Keratinocyte (primary cell): Measurements from ENCODE around the gene MTHFD2L. TPM values are rescaled to one million over a fixed set of nuclear protein-coding genes. Genes with fewer than 3 reads are reported as not detected.
"Not testable (repeated sequence)": the region's sequence is repeated elsewhere in the genome, so short reads cannot be mapped to it uniquely, and the experiment has no call there.

Experiments
- DNase-seq: peaks from one replicate; pipeline ENCODE4 v3.0.0-alpha.2; 2011; ENCODE audit warnings: low read depth, missing footprints, low spot score
- FAIRE-seq: peaks from 2 replicates; lab custom pipeline; 2011; peaks lifted over from hg19 to GRCh38; lab: Jason Lieb, UNC
- H2AFZ ChIP-seq: 2 replicates; pipeline ENCODE4 v1.6.0; 2012; ENCODE audit warnings: low read length, control low read depth, inconsistent platforms; ENCODE audit not compliant: control insufficient read depth
- H3K27ac ChIP-seq: 2 replicates; pipeline ENCODE4 v1.5.1; 2011; ENCODE audit warnings: low read length; ENCODE audit not compliant: control insufficient read depth, insufficient read depth
- H3K27me3 ChIP-seq: 3 replicates; pipeline ENCODE4 v1.6.0; 2011; ENCODE audit warnings: low read length; ENCODE audit not compliant: control insufficient read depth, insufficient read depth; ENCODE audit errors: extremely low read depth
- H3K36me3 ChIP-seq, 2 experiments: 2 replicates in 1 of 2; 3 replicates in 1 of 2; pipeline ENCODE4 v1.5.1; 2011; ENCODE audit warnings: low read length in 2 of 2, mild to moderate bottlenecking in 1 of 2; ENCODE audit not compliant: control insufficient read depth in 2 of 2, insufficient read depth in 2 of 2; ENCODE audit errors: extremely low read depth in 1 of 2
- H3K4me1 ChIP-seq: 3 replicates; pipeline ENCODE4 v1.5.1; 2011; ENCODE audit warnings: low read length; ENCODE audit not compliant: control insufficient read depth, insufficient read depth; ENCODE audit errors: extremely low read depth
- H3K4me2 ChIP-seq: 3 replicates; pipeline ENCODE4 v1.6.0; 2011; ENCODE audit warnings: low read depth, low read length; ENCODE audit not compliant: control insufficient read depth, insufficient read depth; ENCODE audit errors: extremely low read depth
- H3K4me3 ChIP-seq, 3 experiments: fragments of 200-600 bp in 1 of 3; sonication (generic) in 1 of 3; 2 replicates in 2 of 3; 3 replicates in 1 of 3; pipeline ENCODE4 v1.5.1; 2011 to 2016; ENCODE audit warnings: low read length in 3 of 3, mild to moderate bottlenecking in 3 of 3, control low read depth in 2 of 3, inconsistent platforms in 1 of 3, low read depth in 1 of 3, mixed read lengths in 1 of 3, mixed run types in 1 of 3, moderate library complexity in 1 of 3; ENCODE audit not compliant: control insufficient read depth in 2 of 3, insufficient read depth in 2 of 3; ENCODE audit errors: extremely low read depth in 1 of 3
- H3K79me2 ChIP-seq: 2 replicates; pipeline ENCODE4 v1.6.0; 2012; ENCODE audit warnings: low read length; ENCODE audit not compliant: control insufficient read depth, insufficient read depth
- H3K9ac ChIP-seq: 3 replicates; pipeline ENCODE4 v1.6.0; 2011; ENCODE audit warnings: low read length; ENCODE audit not compliant: control insufficient read depth, insufficient read depth; ENCODE audit errors: extremely low read depth
- H3K9me1 ChIP-seq: 3 replicates; pipeline ENCODE4 v1.6.0; 2011; ENCODE audit warnings: low read length; ENCODE audit not compliant: control insufficient read depth, insufficient read depth; ENCODE audit errors: extremely low read depth
- H3K9me3 ChIP-seq: 2 replicates; pipeline ENCODE4 v1.5.1; 2012; ENCODE audit warnings: low read depth, low read length; ENCODE audit not compliant: control insufficient read depth
- H4K20me1 ChIP-seq: 3 replicates; pipeline ENCODE4 v1.6.0; 2011; ENCODE audit warnings: low read length; ENCODE audit not compliant: control insufficient read depth, insufficient read depth; ENCODE audit errors: extremely low read depth
- EZH2 ChIP-seq: IDR thresholded peaks from one replicate; pipeline ENCODE4 v1.6.1; 2012; ENCODE audit warnings: inconsistent platforms, mild to moderate bottlenecking, low read length, moderate library complexity
- dilution Hi-C: fragments of 300-500 bp; cut with MboI; formaldehyde crosslinking; loops from one replicate; pipeline ENCODE4 v1.7.0; 2020; ENCODE audit warnings: low sequenced_read_pairs; ENCODE audit not compliant: extremely low pct_ligation_motif_present
- polyA plus RNA-seq, 5 experiments: library from polyadenylated mRNA; depleted of rRNA in 3 of 5; stranded (reverse) in 3 of 5; stranded (forward) in 1 of 5; unstranded in 1 of 5; fragments of >200 nt; gene quantifications; 1 replicate in 1 of 5; 2 replicates in 3 of 5; 3 replicates in 1 of 5; pipeline versions ENCODE4 v1.2.1 to v1.2.3, GENCODE V29; 2011 to 2012; ENCODE audit warnings: missing spikeins in 2 of 5, low read depth in 1 of 5, low replicate concordance in 1 of 5
- TF ChIP-seq, protein P1 (sequence below), 3 experiments: IDR thresholded peaks in 1 of 3; conservative IDR thresholded peaks in 1 of 3; optimal IDR thresholded peaks in 1 of 3; 2 replicates in 2 of 3; 3 replicates in 1 of 3; pipeline versions ENCODE3 to v1.5.1; 2011; ENCODE audit warnings: low read length in 3 of 3, mild to moderate bottlenecking in 3 of 3, moderate library complexity in 2 of 3, control low read depth in 1 of 3, inconsistent platforms in 1 of 3; ENCODE audit not compliant: insufficient read depth in 2 of 3; ENCODE audit errors: extremely low read depth in 1 of 3

The MTHFD2L gene
- polyA plus RNA-seq, 1 donor (not counting 4 experiments of a cell fraction or from before 2014, with no cell fraction given) = 30.4 TPM

DNA sequence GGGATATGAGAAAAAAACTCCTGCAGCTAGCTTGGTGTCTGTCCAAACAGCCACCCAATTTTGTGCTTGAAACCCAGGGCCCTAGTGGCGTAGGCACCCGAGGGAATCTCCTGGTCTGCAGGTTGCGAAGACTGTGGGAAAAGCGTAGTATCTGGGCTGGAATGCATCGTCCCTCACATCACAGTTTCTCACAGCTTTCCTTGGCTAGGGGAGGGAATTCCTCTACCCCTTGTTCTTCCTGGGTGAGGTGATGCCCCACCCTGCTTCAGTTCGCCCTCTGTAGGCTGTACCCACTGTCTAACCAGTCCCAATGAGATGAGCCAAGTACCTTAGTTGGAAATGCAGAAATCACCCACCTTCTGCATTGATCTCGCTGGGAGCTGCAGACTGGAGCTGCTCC lies 57.3 kb downstream of the MTHFD2L start:
- H3K27ac ChIP-seq, dilution Hi-C loops, H3K9me3 ChIP-seq: not testable (repeated sequence)

GRCh38 chr4:74217365-74217764 lies 59.4 kb downstream of the MTHFD2L start:
- peaks cover 16% of the 10 kb centered on the region for H3K4me1 ChIP-seq
- H3K4me3 ChIP-seq = no peak overlapping the region
- FAIRE-seq (no peak), DNase-seq (no peak)
- no peaks in the 10 kb centered on the region for H3K36me3 ChIP-seq
- H4K20me1 ChIP-seq = no peaks in the 10 kb centered on the region
- H3K79me2 ChIP-seq = no peaks in the 10 kb centered on the region
- no peak for TF ChIP-seq EZH2
- TF ChIP-seq, protein P1, sequence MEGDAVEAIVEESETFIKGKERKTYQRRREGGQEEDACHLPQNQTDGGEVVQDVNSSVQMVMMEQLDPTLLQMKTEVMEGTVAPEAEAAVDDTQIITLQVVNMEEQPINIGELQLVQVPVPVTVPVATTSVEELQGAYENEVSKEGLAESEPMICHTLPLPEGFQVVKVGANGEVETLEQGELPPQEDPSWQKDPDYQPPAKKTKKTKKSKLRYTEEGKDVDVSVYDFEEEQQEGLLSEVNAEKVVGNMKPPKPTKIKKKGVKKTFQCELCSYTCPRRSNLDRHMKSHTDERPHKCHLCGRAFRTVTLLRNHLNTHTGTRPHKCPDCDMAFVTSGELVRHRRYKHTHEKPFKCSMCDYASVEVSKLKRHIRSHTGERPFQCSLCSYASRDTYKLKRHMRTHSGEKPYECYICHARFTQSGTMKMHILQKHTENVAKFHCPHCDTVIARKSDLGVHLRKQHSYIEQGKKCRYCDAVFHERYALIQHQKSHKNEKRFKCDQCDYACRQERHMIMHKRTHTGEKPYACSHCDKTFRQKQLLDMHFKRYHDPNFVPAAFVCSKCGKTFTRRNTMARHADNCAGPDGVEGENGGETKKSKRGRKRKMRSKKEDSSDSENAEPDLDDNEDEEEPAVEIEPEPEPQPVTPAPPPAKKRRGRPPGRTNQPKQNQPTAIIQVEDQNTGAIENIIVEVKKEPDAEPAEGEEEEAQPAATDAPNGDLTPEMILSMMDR (optimal IDR thresholded peaks at IDR 0.05 in 1 of 3, IDR thresholded peaks at IDR 0.05 in 1 of 3, conservative IDR thresholded peaks at IDR 0.05 in 1 of 3; ENCODE audit: extremely low read depth in 1 of 3, insufficient read depth in 2 of 3, low read length in 3 of 3) = no peak
- H3K9me1 ChIP-seq = no peaks in the 10 kb centered on the region
- no peak overlapping the region for H2AFZ ChIP-seq
- H3K9ac ChIP-seq = no peak overlapping the region
- H3K27ac ChIP-seq = no peak overlapping the region
- no peaks in the 10 kb centered on the region for H3K27me3 ChIP-seq
- no peaks in the 10 kb centered on the region for H3K9me3 ChIP-seq
- dilution Hi-C loops = no loop called here
- H3K4me2 ChIP-seq = no peak overlapping the region

More for the DNA sequence above, 57.3 kb downstream of the MTHFD2L start:
- H3K9ac ChIP-seq, DNase-seq, H3K9me1 ChIP-seq, FAIRE-seq, H3K36me3 ChIP-seq, H4K20me1 ChIP-seq, H3K4me3 ChIP-seq, H3K4me2 ChIP-seq, H3K79me2 ChIP-seq, H2AFZ ChIP-seq, H3K27me3 ChIP-seq: not testable (repeated sequence)
- peaks cover 16% of the 10 kb centered on the region for H3K4me1 ChIP-seq

- Histone ChIP-seq H3K9me3 (no peaks in the 10 kb centered on the region), H3K79me2 (no peaks in the 10 kb centered on the region), H3K4me3 (no peak overlapping the region), H3K36me3 (no peaks in the 10 kb centered on the region), H2AFZ (no peak overlapping the region), H3K27me3 (no peaks in the 10 kb centered on the region), H4K20me1 (no peaks in the 10 kb centered on the region), H3K27ac (no peak overlapping the region), H3K4me2 (no peak overlapping the region), H3K4me1 (peaks cover 16% of the 10 kb centered on the region), H3K9me1 (no peaks in the 10 kb centered on the region), H3K9ac (no peak overlapping the region)
- dilution Hi-C loops = no loop called here
- no peak for DNase-seq
- FAIRE-seq = peak; percentile 76
- no peak for TF ChIP-seq EZH2
- TF ChIP-seq, protein P1 (optimal IDR thresholded peaks at IDR 0.05 in 1 of 3, IDR thresholded peaks at IDR 0.05 in 1 of 3, conservative IDR thresholded peaks at IDR 0.05 in 1 of 3; ENCODE audit: extremely low read depth in 1 of 3, insufficient read depth in 2 of 3, low read length in 3 of 3) = no peak
These were observed 60.3 kb downstream of the MTHFD2L start for GRCh38 chr4:74218201-74218600.
